Prostate gland (tissue), 2 donors: ENCODE data around the gene NFKBIL1.

Source experiments
- CTCF ChIP-seq, 4 experiments: fragments of 200-600 bp in 2 of 4; fragments of 450-650 bp in 2 of 4; sonication (generic) in 2 of 4; IDR thresholded peaks; 1 replicate in 3 of 4; 2 replicates in 1 of 4; pipeline ENCODE4 v1.5.1; 2016 to 2019; ENCODE audit warnings: antibody characterized with exemption in 4 of 4, mild to moderate bottlenecking in 2 of 4, moderate library complexity in 2 of 4
- POLR2A ChIP-seq: fragments of 450-650 bp; IDR thresholded peaks from one replicate; pipeline ENCODE4 v1.6.1; 2016; ENCODE audit warnings: antibody characterized with exemption, mild to moderate bottlenecking
- POLR2AphosphoS5 ChIP-seq: sonication (generic); formaldehyde crosslinking; IDR thresholded peaks from one replicate; pipeline ENCODE4 v1.6.1; 2017; ENCODE audit warnings: antibody characterized with exemption

GRCh38 chr6:31525932-31526591, 21.3 kb upstream of the NFKBIL1 start:
- TF ChIP-seq CTCF (IDR thresholded peaks at IDR 0.05) (no peak), POLR2A (no peak), POLR2AphosphoS5 (no peak)
